ENCODE data around the gene ZNF425.

Gene ZNF425

DNA sequence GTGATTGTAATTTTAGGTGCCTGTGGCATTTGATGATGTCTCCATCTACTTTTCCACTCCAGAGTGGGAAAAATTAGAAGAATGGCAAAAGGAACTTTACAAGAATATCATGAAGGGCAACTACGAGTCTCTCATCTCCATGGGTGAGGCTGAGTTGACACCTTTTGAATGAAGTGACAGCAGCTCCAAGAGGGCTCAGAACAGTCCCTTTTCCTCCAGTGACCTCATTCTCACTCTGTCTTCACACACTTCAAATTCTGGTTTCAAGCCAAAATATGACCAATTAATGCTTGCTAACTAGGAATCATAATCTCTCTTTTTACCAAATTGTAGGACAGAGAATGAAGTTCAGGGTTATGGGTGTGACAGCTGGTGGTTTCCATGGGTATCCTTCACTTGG lies 40.0 kb upstream of the ZNF425 start:
- Histone ChIP-seq H3K9me3 (no peaks in the 10 kb centered on the region), H3K4me1 (no peaks in the 10 kb centered on the region), H3K36me3 (peaks cover 72% of the 10 kb centered on the region), H3K4me3 (ENCODE audit: low read depth, low read length) (no peak overlapping the region), H3K27me3 (no peaks in the 10 kb centered on the region)
- TF ChIP-seq, protein P1, sequence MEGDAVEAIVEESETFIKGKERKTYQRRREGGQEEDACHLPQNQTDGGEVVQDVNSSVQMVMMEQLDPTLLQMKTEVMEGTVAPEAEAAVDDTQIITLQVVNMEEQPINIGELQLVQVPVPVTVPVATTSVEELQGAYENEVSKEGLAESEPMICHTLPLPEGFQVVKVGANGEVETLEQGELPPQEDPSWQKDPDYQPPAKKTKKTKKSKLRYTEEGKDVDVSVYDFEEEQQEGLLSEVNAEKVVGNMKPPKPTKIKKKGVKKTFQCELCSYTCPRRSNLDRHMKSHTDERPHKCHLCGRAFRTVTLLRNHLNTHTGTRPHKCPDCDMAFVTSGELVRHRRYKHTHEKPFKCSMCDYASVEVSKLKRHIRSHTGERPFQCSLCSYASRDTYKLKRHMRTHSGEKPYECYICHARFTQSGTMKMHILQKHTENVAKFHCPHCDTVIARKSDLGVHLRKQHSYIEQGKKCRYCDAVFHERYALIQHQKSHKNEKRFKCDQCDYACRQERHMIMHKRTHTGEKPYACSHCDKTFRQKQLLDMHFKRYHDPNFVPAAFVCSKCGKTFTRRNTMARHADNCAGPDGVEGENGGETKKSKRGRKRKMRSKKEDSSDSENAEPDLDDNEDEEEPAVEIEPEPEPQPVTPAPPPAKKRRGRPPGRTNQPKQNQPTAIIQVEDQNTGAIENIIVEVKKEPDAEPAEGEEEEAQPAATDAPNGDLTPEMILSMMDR (IDR thresholded peaks at IDR 0.05; ENCODE audit: low read depth, low read length): no peak
- no peak for DNase-seq

DNA sequence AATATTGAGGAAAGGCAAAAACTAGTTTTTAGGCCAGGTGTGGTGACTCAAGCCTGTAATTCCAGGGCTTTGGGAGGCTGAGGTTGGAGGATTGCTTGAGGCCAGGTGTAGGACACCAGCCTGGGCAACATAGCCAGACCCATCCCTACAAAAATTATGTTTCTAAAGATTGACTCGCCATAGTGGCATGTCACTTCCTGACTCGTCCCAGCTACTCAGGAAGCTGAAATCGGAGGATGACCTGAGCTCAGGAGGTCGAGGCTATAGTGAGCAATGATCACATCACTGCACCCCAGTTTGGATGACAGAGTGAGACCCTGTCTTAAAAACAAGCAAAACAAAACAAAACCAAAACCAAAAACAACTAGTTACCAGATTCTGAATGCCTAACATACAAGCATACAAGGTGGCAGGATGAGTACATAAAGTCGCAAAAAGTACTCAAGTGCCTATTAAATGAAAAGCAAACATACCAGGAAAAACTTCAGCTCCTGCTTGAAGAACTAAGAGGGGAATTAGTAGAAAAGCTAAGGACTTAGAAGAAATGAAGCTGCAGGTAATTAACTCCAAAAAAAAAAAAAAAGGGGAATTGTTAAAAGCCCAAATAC lies 35.2 kb upstream of the ZNF425 start:
- no peak for DNase-seq

DNA sequence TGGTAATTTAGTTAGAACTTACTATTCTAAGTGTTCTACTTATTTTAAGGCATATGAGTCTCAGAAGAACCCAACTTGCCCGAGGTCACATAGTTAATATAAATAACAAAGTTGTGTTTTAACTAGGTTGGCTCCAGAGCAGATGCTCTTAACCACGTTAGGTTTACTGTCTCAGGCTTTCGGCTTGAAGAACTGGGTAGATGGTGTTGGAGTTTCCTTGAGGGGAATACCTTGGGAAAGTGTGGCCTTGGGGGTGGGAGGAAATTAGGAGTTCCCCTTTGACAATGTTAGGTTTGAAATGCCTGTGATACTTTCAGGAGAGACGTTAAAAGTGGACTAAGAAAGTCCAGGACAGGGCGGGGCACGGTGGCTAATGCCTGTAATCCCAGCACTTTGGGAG lies 30.8 kb upstream of the ZNF425 start:
- no peaks in the 10 kb centered on the region for H3K27me3 ChIP-seq
- TF ChIP-seq, protein P1 (IDR thresholded peaks at IDR 0.05; ENCODE audit: low read depth, low read length): no peak
- H3K4me1 ChIP-seq: no peaks in the 10 kb centered on the region
- H3K4me3 ChIP-seq (ENCODE audit: low read depth, low read length): no peak overlapping the region
- DNase-seq: no peak
- H3K36me3 ChIP-seq: peaks cover 52% of the 10 kb centered on the region
- no peaks in the 10 kb centered on the region for H3K9me3 ChIP-seq

More for the DNA sequence above, 35.2 kb upstream of the ZNF425 start:
- TF ChIP-seq, protein P1 (IDR thresholded peaks at IDR 0.05; ENCODE audit: low read depth, low read length): no peak
- Histone ChIP-seq H3K4me1 (no peaks in the 10 kb centered on the region), H3K27me3 (no peaks in the 10 kb centered on the region), H3K4me3 (ENCODE audit: low read depth, low read length) (no peak overlapping the region), H3K36me3 (peaks cover 59% of the 10 kb centered on the region), H3K9me3 (no peaks in the 10 kb centered on the region)

DNA sequence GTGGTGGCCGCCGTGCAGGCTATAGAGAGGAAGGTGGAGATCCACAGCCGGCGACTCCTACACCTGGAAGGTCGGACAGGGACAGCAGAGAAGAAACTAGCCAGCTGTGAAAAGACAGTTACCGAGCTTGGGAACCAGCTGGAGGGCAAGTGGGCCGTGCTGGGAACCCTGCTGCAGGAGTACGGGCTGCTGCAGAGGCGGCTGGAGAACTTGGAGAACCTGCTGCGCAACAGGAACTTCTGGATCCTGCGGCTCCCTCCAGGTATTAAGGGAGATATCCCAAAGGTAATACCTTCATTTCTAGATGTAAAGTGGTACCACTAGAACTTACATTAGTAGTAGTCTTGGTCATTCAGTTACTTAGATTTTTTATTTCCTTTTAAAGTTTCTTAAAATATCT lies 27.9 kb upstream of the ZNF425 start:
- H3K4me3 ChIP-seq (ENCODE audit: low read depth, low read length): no peak overlapping the region
- DNase-seq: no peak
- no peaks in the 10 kb centered on the region for H3K9me3 ChIP-seq
- no peaks in the 10 kb centered on the region for H3K4me1 ChIP-seq
- H3K36me3 ChIP-seq: peaks cover 36% of the 10 kb centered on the region
- no peaks in the 10 kb centered on the region for H3K27me3 ChIP-seq
- TF ChIP-seq, protein P1 (IDR thresholded peaks at IDR 0.05; ENCODE audit: low read depth, low read length): no peak

DNA sequence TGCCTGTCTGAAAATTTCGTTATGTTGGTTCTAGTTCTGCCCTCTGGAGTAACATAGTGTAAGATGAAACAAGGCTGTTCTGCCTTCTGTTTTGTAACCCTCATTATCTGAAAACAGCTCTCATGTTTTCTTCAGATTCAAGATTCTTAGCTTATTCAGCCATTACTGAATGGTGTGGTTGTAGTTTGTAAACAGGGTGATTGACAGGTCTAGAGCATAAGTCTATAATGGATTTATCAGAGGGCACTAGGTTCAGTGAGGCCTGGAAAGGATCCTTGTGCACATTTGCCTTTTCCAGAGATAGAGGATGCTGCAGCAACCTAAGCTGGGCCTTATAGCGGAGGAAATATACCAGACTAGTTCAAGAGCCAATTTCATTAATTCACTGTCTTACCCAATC lies 27.2 kb upstream of the ZNF425 start:
- Histone ChIP-seq H3K4me1 (no peaks in the 10 kb centered on the region), H3K36me3 (peaks cover 35% of the 10 kb centered on the region), H3K27me3 (no peaks in the 10 kb centered on the region), H3K9me3 (no peaks in the 10 kb centered on the region), H3K4me3 (ENCODE audit: low read depth, low read length) (no peak overlapping the region)
- DNase-seq: no peak
- TF ChIP-seq, protein P1 (IDR thresholded peaks at IDR 0.05; ENCODE audit: low read depth, low read length): no peak

DNA sequence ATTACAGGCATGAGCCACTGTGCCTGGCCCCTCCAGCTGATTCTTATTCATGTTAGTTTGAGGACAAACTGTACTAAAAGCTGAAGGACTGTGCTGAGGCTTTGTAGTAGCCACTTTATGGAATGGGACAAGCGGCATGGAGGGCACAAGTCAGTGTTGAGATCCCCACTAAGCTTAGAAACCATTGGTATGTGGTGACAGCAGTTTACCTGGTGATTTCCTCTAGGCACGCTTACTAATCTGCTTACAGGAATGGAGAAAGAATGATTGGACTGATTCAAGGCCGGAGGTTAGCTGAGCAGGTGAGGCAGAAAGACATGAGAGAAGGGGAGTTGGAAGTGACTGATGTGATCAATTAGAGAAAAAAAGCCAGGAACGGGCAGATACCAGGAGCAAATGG lies 24.9 kb upstream of the ZNF425 start:
- TF ChIP-seq, protein P1 (IDR thresholded peaks at IDR 0.05; ENCODE audit: low read depth, low read length): no peak
- no peak for DNase-seq
- H3K27me3 ChIP-seq: no peaks in the 10 kb centered on the region
- no peaks in the 10 kb centered on the region for H3K4me1 ChIP-seq
- H3K4me3 ChIP-seq (ENCODE audit: low read depth, low read length): no peak overlapping the region
- peaks cover 28% of the 10 kb centered on the region for H3K36me3 ChIP-seq
- H3K9me3 ChIP-seq: no peaks in the 10 kb centered on the region
